Measurements from ENCODE around the gene FAM89B.

Gene FAM89B

DNA sequence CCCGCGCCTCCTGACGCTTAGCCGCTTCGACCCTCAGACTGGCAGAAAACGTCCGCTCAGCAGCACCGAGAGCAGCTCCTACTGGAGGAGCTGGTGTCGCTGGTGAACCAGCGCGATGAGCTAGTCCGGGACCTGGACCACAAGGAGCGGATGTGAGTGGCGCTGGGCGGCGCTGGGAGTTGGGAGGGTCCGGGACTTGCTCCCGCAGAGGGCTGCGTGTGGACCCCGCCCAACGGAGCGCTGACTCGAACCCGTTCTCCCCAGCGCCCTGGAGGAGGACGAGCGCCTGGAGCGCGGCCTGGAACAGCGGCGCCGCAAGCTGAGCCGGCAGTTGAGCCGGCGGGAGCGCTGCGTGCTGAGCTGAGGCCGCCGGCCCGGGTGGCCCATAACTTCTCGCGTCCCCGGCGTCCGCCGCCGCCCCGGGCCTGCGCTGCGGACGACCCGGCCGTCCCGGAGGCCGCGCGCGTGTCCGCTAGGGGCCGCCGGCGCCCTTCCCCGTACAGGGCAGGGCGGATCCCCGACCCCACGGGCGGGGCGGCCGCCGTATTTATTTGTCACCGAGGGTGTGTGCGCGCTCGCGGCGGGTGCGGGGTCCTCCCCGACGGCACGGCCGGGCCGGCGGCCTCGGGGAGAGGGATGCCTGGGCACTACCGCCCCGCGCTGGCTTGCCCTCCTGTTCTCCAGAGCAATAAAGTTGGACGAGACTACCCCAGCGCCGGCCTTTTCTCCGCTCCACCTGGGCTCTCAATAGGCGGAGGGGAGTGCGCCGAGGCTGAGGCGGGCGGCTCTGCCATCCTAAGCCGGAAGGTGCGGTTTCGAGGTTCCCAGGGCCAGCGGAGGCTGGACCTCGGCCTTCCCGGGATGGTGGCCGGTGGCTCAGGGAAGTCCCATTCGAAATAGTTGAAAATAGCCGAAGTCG lies 19.9 kb downstream of the FAM89B start:
- no peak for DNase-seq

DNA sequence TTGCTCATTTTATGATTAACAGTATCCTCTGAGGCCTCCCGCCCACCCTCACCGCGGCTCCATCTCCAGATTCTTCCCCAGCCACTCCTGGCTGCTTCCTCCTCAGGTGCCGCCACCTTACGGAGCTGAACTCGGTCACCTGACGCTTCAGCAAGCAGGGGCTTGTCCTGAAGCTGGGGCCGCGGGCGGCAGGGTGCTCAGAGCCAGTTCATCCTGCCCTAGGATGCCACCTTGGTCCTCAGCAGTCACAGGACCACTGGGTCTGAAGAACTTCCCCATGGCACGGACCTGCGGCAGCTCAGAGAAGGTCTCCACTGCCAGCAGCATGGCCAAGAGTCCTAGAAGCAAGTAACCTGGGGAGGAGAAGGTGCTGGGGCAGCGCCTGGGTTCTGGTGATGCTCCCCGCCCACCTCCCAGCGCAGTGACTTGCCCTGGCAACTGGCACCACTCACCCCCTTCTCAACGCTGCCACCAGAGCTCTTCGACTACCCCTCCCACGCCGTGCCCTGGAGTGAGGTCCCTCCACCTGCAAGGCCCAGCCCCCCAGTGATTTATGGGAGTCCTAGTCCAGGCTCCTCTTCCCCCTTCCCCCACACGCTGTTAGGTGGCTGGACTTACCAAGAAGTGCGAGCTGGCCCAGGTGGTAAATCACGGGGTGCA lies 20.6 kb downstream of the FAM89B start:
- no peak for DNase-seq

DNA sequence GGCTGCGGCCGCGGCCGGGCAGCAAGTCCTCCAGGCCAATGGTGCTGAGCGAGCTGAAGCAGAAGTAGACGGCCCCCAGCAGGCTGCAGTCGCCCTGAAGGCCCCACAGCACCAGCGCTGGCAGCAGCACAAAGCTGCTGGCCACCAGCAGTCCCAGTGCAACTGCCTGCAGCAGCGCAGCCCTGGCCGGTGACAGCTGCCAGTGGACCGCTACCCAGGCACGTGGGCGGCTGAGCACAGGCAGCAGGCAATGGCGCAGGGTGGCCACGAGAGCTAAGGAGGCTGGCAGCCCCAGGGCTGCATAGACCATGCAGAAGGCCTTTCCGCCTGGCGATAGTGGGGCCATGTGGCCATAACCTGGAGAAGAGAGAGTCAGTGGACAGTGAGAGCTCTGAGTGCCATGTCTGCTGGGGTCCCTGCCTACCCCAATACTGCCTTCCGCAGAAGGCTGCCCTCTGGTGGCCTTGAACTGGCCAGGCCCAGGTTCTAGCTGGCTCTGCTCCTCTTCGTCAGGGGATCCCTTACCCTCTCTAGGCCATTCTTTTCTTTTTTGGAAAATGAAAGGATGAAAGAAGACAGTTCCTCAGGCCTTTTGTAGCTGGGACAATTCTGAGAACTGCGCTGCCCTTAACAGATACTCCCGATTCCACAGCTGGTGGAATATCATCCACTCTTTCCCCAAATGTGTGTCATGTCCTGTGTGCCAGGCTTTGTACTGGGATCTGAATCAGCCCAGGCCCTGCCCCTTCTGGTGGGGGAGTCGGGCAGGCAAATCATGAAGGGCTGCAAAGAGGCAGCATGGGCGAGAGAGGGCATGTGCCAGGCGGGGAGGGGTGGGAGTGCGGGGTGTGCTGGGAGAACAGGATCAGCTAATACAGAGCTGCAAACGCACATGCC lies 21.4 kb downstream of the FAM89B start:
- peak; percentile 58 for DNase-seq

DNA sequence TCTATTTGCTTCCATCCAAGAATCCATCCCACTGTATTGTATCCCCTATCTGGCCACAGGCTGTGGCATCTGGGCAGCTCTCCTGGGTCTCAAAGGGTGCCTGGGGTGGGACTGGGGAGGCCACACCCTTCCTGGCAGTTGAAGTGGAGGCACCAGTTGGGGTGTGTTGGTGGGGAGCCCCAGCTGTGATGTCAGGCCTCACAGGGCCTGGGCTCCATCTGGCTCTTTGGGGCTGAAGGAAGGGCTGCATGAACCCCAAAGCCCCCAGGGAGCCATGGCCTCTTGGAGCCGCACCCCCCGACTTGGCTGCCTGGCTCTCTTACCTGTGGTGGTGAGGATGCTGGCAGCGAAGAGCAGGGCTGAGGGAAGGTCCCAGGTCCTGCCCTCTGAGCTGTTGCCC lies 22.8 kb downstream of the FAM89B start:
- DNase-seq, result no peak

DNA sequence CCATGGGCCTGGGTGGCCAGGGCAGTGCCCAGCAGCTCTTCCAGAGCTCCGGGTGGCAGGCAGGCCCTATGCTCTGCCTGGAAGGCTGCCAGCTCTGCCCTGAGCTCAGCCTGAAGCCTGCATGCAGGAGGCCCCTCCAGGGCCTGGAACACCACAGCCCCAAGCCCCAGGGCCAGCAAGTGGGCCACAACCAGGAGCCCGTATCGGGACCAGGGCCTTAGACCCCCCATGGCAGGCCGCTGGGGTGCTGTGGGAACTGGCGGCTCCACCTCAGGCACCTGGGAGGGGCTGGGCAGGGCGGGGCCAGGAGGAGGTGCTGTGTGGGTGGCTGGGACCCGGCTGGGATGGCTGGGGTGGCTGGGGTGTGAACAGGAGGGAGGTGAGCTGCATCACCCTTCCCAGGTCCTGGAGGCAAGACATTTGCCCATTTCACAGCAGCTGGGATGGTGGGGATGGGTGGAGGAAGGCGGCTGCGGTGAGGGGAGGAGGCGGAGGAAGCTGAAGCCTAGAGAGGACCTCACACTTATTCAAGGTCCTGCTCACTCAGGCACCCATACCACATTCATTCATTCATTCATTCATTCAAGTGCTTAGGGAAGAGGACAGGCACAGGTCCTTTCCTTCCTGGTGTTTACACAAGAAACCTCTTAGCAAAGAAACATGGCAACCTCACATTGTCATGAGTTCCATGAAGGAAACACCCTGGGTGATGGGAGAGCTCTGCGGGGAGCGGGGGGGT lies 23.4 kb downstream of the FAM89B start, which contains the start of gene KCNK7:
KCNK7 (minus strand) TSS at position 258 of the 739 bp plus-strand sequence; CDS start at position 230, 28 bp downstream.
- no peak for DNase-seq

DNA sequence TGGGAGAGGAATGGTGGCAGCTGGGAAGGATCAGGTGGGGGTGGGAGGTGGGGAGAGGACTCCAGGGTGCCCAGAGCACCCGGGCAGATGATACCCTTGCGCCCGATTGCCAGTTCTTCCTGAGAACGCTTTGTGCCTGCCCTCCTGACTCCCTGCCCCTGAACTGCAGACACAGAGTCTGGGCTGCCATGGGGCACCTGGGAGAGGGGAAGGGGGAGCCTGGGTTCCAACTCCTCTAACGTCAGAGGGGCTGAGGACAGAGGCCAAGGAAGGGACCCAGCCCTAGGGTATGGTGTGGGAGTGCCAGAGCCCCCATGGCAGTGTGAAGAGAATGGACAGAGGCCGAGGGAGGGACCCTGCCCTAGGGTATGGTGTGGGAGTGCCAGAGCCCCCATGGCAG lies 24.2 kb downstream of the FAM89B start:
- no peak for DNase-seq

DNA sequence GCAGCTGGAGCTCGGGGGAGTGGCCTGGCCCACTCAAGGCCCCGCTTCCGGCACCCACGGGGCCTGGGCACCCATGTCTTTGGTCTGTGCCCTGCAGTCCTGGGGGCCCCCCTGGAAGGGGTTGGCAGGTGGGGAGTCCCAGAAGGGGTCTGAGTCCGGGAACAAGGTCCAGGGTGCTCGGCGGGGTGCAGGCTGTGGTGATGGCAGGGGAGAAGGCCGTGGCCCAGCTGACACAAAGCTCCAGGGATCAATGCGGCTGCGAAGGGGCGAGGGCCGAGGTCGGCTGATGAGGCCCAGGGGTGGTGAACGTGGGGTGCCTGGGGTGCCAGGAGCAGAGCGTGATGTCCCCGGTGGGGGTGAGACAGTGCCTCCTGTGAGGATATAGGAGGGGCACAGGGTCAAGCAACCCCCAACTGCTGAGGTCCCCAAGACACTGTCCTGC lies 25.9 kb downstream of the FAM89B start:
- no peak for DNase-seq

DNA sequence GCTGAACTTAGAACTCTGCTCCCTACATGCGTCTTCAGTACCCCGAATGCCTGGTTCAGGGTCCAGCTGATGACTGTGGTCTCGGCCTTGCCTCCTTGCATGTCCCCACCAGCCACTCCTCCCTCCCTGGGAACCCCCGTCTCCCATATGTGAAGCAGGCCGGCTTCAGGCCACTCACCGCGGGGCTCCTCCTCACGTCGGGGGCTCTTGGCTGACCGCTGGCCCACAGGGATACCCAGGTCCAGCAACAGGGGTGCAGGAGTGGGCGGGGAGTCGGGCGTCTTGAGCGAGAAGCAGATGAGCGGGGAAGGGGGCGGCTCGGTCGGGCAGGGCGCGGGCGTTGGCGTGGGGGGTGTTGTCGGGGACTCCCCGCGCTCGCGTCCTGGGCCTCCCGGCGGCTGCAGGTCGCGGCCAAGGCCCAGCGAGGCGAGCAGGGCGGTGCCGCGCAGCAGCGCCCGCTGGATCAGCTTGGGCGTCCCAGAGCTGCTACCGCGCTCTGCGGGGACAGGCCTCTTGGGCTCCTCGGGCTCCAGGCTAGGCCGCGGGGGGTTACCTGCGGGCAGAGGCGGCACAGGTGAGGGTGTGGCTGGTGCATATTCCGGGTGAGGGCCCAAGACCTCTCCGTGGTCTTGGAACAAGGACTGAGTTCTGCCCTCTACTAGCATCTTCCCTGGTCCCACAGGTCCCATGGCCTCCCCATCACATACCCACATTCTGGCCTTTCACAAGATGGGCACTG lies 27.0 kb downstream of the FAM89B start:
- no peak for DNase-seq

DNA sequence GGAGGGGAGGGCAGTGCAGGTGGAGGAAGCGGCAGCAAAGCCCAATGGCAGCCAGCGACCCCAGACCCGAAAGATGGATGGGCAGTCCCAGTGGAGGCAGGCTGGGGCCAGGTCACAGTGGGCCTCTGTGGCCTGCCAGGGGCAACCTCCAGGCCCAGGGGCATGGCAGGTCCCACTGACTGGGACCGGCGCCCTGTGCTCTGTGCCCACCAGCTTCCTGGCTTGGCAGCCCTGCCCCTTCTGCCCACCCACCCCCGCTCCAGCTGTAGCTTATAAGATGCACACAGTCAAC lies 27.6 kb downstream of the FAM89B start:
- DNase-seq, result no peak

DNA sequence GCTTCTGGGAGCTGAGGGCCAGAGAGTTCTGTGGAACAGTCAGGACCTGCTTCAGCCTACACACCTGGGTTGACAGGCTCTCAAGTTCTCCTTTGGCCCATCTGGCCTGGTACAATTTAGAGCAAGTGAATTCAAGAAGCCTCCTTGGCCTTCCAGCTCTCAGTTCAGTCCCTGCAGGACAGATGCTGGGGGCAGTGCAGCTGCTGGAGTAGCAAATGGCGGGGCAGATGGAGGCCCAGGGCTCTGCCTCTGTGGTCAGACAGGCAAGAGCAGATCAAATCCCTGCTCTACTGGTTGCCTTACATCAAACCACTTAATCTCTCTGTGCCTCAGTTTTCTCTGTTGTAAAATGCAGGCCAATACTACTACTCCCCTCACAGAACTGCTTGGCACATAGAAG lies 31.9 kb downstream of the FAM89B start:
- no peak for DNase-seq

DNA sequence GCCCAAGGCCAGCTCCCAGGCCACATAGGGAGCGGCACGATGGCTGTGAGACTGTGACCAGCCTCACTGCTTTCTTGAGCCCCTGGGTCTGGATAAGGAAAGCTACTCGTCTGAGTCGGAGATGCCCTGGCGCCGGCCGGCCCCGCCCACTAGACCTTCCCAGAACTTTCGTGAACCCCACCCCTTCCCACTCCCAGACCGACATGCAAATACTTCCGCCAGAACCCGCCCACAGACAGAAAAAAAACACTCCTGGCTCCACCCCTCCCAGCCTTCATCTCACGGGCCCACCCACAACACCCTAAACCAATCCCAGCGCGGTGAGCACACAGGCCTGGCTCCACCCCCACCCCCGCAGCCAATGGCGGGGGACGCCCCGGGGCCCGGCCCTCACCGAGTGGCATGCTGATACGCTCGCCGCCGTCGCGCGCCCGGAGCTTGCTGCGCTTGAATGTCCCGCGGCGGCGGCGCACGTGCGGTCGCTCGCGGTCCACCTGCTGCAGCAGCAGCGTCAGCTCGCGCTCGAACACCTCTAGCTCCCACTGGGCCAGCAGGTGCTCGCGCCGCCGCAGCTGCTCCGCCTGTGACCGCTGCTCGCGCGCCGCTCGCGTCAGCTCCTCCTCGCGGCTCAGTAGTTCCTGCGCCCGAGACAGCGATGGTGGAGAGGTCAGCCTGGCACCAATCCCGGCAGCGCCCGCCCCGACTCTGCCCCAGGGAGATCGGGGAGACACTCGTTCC lies 34.7 kb downstream of the FAM89B start:
- peak; percentile 94 for DNase-seq

DNA sequence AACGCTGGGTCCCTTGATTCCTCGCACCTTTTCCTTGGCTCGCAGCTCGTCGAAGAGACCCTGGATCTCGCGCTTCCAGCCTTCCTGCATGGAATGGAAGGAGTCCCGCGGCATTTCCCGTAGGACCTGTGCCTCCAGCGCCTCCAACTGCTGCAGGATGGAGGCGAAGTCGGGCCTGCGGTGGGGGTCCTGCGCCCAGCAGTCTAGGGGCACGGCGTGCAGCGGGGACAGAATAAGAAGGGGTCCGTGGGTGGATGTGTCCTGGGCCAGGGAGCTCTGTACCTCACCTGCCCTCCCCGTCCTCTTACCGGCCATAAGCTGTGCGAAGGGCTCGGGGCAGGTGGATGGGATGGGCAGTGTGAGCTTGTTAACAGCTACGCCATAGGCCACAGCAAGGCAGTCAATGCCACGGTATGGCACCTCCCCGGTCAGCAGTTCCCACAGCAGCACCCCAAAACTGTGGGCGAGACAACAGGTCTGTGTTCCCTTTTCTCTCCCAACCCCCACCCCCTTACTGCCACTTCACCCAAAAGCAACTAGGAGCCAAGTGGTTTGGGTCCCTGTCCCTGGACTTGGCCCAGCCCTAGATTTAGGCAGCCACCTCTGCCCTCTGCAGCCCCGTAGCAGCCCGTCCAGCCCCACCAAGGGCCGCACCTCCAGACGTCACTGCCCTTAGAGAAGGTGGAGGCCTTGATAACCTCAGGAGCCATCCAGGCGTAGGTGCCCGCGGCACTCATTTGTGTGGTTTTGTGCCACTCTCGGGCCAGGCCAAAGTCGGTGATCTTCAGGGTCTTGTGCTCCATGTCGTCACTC lies 35.5 kb downstream of the FAM89B start:
- DNase-seq, result no peak

DNA sequence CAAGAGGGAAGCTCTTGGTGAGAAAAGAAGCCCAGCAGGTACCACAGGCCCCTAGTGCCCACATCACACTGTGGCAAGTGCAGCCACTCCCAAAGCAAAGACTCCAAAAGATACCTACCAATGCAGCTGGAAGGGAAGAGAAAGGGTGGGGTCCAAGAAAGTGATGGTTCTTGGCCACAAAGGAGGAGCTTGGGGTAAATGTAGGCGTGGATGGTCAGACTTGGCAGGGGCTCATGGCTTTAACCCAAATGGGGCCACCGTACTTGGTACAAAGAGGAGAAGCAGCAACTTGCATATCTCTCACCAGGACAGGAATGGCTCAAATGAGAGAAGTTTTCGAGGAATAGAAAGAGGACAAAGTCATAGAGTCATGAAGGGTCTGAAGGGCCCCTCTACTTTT lies 36.9 kb downstream of the FAM89B start:
- no peak for DNase-seq

DNA sequence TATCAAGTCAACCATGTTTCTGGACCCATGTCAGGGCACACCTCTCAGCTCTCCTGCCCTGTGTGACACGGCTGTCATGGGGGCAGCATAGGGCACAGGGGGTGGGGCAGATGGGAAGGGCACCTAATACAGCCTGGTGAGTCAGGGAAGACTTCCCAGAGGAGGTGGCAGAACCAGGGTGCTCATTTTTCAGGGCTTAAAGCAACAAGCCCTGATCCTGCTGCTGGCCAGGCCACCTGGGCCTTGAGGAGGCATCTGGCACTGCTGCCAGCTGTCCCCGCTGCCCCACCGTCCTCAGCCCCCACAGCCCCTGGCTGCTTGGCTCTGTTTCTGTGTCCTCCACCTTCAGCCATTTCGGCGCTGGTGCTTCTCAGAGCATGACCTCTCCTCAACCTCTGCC lies 37.3 kb downstream of the FAM89B start:
- DNase-seq, result no peak

DNA sequence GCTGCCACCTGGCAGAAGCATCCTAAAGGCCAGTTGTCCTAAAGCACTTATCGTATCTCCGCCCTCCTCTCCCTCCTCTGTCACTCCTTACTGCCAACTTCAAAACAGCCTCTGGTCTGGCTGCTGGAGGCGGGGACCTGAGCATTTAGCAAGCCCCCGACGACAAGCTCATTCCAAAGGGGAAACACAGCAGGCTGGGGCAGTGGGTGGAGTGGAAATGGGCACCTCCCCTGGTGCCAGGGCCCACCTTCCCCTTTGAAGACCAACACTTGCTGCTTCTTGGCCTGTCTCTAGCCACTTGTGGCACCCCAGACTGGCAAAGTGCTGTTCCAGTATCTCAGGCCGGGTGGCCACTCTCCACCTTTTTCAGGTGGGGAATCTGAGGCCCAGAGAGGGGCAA lies 38.1 kb downstream of the FAM89B start:
- DNase-seq, result peak; percentile 23

DNA sequence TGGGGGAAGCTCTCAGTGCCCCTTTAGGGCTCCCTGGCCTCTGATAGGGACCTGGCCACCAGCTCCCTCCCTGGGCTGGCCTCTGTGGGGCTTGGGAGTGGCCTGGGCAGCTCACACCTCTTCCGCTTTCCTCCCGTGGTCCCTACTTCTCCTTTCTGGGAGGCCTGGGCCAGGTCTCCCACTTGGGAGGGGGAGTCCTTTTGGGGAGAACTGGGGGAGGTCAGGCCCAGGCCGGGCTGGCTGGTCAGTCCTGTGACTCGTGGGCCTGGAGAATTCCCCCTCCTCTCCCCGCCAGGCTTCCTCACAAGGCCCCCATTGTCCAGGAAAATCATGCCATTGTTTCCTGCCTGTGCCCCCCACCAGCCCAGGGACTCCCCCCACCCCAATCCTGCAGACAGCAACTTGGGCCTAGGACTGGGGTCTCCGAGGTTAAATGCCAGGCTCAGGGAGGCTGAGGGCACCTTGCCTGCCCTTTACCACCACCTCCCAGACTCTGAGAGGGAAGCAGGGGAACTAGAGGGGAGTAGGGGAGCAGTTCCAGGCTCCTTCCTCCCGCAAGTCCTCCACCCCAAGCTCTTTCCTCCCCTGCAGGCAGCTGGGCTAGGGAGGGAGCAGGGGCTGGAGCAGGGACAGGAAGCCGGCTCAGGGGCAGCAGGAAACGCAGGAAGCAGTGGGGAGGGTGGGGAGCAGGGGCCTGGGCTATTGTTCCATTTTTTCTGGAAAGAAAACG lies 38.9 kb downstream of the FAM89B start:
- peak; percentile 89 for DNase-seq

DNA sequence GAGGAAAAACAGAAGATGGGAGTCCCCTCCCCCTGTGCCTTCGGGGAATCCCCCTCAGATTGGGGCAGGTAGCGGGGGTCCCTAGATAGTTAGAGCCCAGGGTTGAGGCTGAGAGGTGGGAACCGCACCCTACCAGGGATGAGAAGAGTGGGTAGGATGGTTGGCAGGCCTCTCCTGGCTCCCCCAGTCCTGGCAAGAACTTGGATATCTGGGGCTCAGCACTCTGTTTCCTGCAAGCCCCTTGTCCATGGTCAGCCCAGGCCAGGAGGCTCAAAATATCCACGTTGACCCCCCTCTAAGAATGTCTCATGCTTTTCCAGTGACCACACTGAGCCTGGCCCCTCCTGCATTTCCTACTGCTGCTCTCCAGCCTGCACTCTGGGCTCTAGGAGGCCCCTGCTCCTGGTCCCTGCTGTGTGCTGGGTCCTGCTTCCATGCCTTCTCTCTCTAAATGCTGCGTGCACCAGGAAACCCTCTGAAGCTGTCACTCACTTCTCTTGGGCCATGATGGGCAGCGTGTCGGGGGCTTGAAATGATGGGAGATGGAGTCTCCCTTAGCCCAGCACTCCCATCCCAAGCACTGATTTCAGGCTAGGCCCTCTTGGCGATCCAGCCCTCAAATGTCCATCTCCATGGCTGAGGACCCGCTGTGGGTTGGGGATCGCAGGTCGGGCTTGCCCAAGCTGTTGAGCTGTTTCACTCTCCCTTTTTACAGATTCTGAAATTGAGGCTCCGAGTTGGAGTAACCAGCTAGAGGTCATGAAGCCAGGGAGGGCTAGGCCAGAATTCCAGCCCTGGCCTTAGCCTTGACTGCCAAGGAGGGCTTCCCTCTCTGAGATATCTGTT lies 39.6 kb downstream of the FAM89B start:
- DNase-seq, result no peak

DNA sequence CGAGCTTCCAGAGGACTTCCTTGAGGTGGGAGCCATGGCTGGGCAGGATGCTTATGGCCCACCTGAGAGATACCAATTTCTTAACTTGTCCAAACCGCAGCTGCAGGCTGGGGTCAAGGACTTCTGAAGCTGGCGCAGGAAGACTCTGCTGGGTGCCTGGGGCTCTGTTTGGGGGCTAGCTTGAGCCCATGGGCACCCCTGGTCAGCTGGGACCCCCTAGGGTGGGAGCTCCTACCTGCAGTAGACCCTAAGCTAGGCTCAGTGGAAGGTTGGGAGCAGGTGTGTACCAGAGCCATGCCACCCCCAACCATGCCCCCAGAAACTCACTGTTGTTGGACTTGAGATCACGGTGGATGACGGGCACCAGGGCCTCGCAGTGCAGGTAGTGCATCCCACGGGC lies 40.4 kb downstream of the FAM89B start:
- DNase-seq, result no peak

Data from midbrain (tissue), 1 donor.